Measurements from ENCODE around the gene ASB10.

Gene ASB10

GRCh38 chr7:151128716-151129115 is 58.3 kb downstream of the ASB10 start:
- DNase-seq = peak in 1 of 10 donors; percentile 59
- intact Hi-C loops (cut with DNase I) = loop anchor here (10.0 kb wide), 1 partner anchor 176 kb away; no protein-coding TSS in a partner anchor

- DNase-seq = peak in 2 of 10 donors; percentile 47 to 67
- intact Hi-C loops (cut with DNase I) = loop anchor here (10.0 kb wide), 1 partner anchor 177 kb away; no protein-coding TSS in a partner anchor
Measured at GRCh38 chr7:151128144-151128543, 58.9 kb downstream of the ASB10 start.

DNA sequence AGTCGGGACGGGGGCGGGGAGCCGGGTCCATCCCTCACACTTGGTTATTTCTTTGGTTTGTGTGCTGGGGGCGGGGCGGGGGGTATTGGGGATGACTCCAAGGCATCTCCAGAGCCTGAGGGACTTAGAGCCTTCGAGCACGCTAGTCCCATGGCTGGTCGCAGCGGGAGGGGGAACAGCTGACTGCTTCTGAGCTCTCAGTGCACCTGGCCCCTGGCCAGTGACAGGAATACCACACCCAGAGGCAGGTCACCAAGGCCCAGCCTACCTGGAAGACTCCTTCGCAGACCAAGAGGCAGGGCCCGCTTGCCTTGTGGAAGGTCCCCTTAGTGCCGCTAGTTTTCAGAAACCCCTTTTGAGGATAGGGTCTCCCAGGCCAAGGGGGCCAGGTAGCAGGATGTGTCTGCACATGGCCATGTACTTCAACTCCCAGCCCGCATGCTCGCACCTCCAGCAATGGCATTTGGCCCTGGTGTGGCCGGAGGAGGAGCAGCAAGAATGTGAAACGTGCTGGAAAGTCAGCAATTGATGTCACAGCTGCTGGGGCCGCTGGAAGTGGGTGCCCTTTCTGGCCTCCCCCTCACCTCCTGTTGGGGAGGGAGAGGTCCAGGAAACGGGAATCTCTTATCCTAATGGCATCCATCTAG is 60.4 kb downstream of the ASB10 start:
- peak in 1 of 10 donors; percentile 79 for DNase-seq
- intact Hi-C loops (cut with DNase I) = loop anchor here (10.0 kb wide), 1 partner anchor 178 kb away; no protein-coding TSS in a partner anchor

- peak in 1 of 10 donors; percentile 83 for DNase-seq
- intact Hi-C loops (cut with DNase I) = loop anchor here (10.0 kb wide), 1 partner anchor 179 kb away; no protein-coding TSS in a partner anchor
Measured at GRCh38 chr7:151125846-151126481, 61.1 kb downstream of the ASB10 start.

All from posterior cingulate gyrus (tissue), 11 donors.